ENCODE data around the gene SLC43A3. TPM values are rescaled to one million over a fixed set of nuclear protein-coding genes. Genes with fewer than 3 reads are reported as not detected.

The SLC43A3 gene
- total and polyA plus RNA-seq, 2 of the 4 experiments (the other 2 are of a cell fraction), result 12.7 to 21.1 TPM

DNA sequence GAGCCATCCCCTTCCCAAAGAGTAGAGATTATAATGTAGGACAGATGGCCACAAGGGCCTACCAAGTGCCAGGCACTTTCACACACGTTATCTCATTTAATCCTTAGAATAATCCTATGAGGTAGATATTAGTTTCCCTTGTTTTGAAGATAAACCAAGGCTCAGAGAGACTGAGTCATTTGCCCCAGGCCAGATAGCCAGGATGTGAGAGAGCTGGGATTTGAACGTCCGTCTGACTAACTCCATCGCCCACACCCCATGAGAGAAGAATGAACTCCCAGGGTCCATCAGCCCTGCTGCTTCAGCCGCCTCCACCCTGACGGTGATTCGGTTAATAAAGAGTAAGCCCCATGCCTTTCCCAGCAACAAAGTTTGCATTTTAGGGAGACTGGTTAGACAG, 56.7 kb downstream of the SLC43A3 start:
- Histone ChIP-seq H3K36me3 (ENCODE audit: control insufficient read depth, insufficient read depth, low read length) (no peaks in the 10 kb centered on the region), H3K27ac (ENCODE audit: insufficient read depth, low read length) (no peak overlapping the region), H2BK5ac (ENCODE audit: low read depth, low read length, poor library complexity, severe bottlenecking) (peak overlapping the region; percentile 29), H3K9me1 (ENCODE audit: insufficient read depth, low read length) (no peaks in the 10 kb centered on the region), H3K9ac (ENCODE audit: low read depth, low read length) (no peak overlapping the region), H4K5ac (ENCODE audit: low read depth, low read length) (no peak overlapping the region), H3K9me3 (ENCODE audit: control insufficient read depth, insufficient read depth, low read length) (no peaks in the 10 kb centered on the region), H3K4me1 (ENCODE audit: control insufficient read depth, insufficient read depth, low read length) (no peaks in the 10 kb centered on the region), H3K27me3 (ENCODE audit: control insufficient read depth, insufficient read depth, low read length) (peaks cover 29% of the 10 kb centered on the region), H2AFZ (replicated peaks; ENCODE audit: low read length, poor library complexity) (no peak overlapping the region), H3K4me2 (ENCODE audit: low read depth, low read length) (no peak overlapping the region), H3K23ac (ENCODE audit: low read depth, low read length) (no peak overlapping the region), H3K14ac (replicated peaks; ENCODE audit: low read depth, low read length) (no peak overlapping the region), H3K56ac (ENCODE audit: extremely low read depth, insufficient read depth, low read length) (no peak overlapping the region), H4K20me1 (ENCODE audit: insufficient read depth, low read length) (no peaks in the 10 kb centered on the region), H3K4me3 (ENCODE audit: insufficient read depth, low read depth, low read length) (no peak overlapping the region), H3K18ac (ENCODE audit: low read depth, low read length) (no peak overlapping the region), H3K79me1 (ENCODE audit: low read depth in 1 of 2, low read length in 2 of 2) (no peaks in the 10 kb centered on the region), H4K8ac (ENCODE audit: low read depth in 2 of 2, low read length in 2 of 2) (no peak overlapping the region), H2BK15ac (ENCODE audit: low read depth, low read length) (no peak overlapping the region), H2AK9ac (replicated peaks; ENCODE audit: low read depth, low read length, poor library complexity) (peak overlapping the region; percentile 81), H2BK20ac (ENCODE audit: low read depth, low read length) (no peak overlapping the region), H3K4ac (ENCODE audit: low read depth, low read length) (no peak overlapping the region), H2BK120ac (ENCODE audit: low read depth, low read length) (no peak overlapping the region), H4K91ac (ENCODE audit: insufficient read depth, low read depth, low read length) (no peak overlapping the region), H2AK5ac (ENCODE audit: low read depth, low read length) (no peak overlapping the region)
- CTCF ChIA-PET, result no interaction called here
- intact Hi-C loops (cut with micrococcal nuclease), result no loop called here
- POLR2A ChIA-PET (ENCODE audit: unreplicated experiment), result no interaction called here
- in situ Hi-C loops (cut with MboI; ENCODE audit: low sequenced_read_pairs), result loop anchor here (25.0 kb wide), 1 partner anchor 533 kb away; no protein-coding TSS in a partner anchor
- TF ChIP-seq FOS (IDR thresholded peaks at IDR 0.05; ENCODE audit: low read depth, low read length), result 0 out of 2 replicates have a peak, but pooled peaks have one; percentile 4
- no peak for TF ChIP-seq NFE2L2 (IDR thresholded peaks at IDR 0.05; ENCODE audit: low read depth, low read length)
- peak; percentile 73 for DNase-seq
- dilution Hi-C loops (cut with HindIII; ENCODE audit: low sequenced_read_pairs, unreplicated experiment), result no loop called here
- BruUV-seq (replicated peaks), result no TSS peak
- ATAC-seq (ENCODE audit: low read depth), result peak; percentile 62
- WGBS, 2 experiments (ENCODE audit: extremely low coverage in 2 of 2, insufficient read length in 1 of 2), result no CpG with 5 or more reads among the region's 7 CpGs

All from IMR-90 (cell line).